GM23338 (cell line): ENCODE measurements around the gene MT1B. TPM values are rescaled to one million over a fixed set of nuclear protein-coding genes. Genes with fewer than 3 reads are reported as not detected.

Experiments
- ETS1 ChIP-seq: IDR thresholded peaks from 2 replicates; pipeline ENCODE4 v1.6.1; 2016; ENCODE audit warnings: antibody characterized with exemption
- EZH2phosphoT487 ChIP-seq: fragments of 200-600 bp; sonication (generic); IDR thresholded peaks from one replicate; pipeline ENCODE4 v1.8.1; 2018; ENCODE audit warnings: antibody characterized with exemption; ENCODE audit not compliant: unreplicated experiment
- JUNB ChIP-seq: IDR thresholded peaks from one replicate; pipeline ENCODE4 v1.6.1; 2016; ENCODE audit warnings: antibody characterized with exemption; ENCODE audit not compliant: unreplicated experiment
- polyA plus RNA-seq: library from polyadenylated mRNA; unstranded; fragments of >200 nt; fragmentation: Nextera tagmentation; extraction: Ambion mirVana; gene quantifications from 2 replicates; pipeline ENCODE4 v1.2.1, GENCODE V29; 2016
- total RNA-seq: library from RNA; depleted of rRNA; stranded (reverse); fragments of >200 nt; shearing (Covaris generic); gene quantifications from 2 replicates; pipeline ENCODE4 v1.2.3, GENCODE V29; 2014; rRNA removed

MT1B gene
- total and polyA plus RNA-seq, 2 experiments from 2014 or later = not detected

GRCh38 chr16:56701534-56701933, 49.8 kb downstream of the MT1B start (continued):
- no peak for TF ChIP-seq ETS1
- TF ChIP-seq EZH2phosphoT487 = no peak
- no peak for TF ChIP-seq JUNB

Other genes starting within 250 kb of the MT1B start
- gene AMFR, start 226.3 kb upstream of the MT1B start, total RNA-seq = 41.1 and 52.9 TPM in 2 replicates
- 9.0 and 10.7 TPM in 2 replicates for gene AMFR, start 226.3 kb upstream of the MT1B start, polyA plus RNA-seq
- gene NUDT21, start 200.6 kb upstream of the MT1B start, total RNA-seq = 132 and 151 TPM in 2 replicates
- 81.5 and 83.4 TPM in 2 replicates for gene NUDT21, start 200.6 kb upstream of the MT1B start, polyA plus RNA-seq
- gene OGFOD1, start 200.3 kb upstream of the MT1B start, total RNA-seq = 60.0 and 76.3 TPM in 2 replicates
- 63.9 and 74.5 TPM in 2 replicates for gene OGFOD1, start 200.3 kb upstream of the MT1B start, polyA plus RNA-seq
- 19.7 and 25.2 TPM in 2 replicates for gene BBS2, start 131.9 kb upstream of the MT1B start, total RNA-seq
- gene BBS2, start 131.9 kb upstream of the MT1B start, polyA plus RNA-seq = 11.4 and 13.7 TPM in 2 replicates
- not detected in 2 replicates for gene MT4, start 86.8 kb upstream of the MT1B start, total RNA-seq
- not detected in 2 replicates for gene MT4, start 86.8 kb upstream of the MT1B start, polyA plus RNA-seq
- not detected in 2 replicates for gene MT3, start 62.4 kb upstream of the MT1B start, total RNA-seq
- gene MT3, start 62.4 kb upstream of the MT1B start, polyA plus RNA-seq = not detected in 2 replicates
- 8.9 and 13.9 TPM in 2 replicates for gene MT2A, start 43.3 kb upstream of the MT1B start, total RNA-seq
- gene MT2A, start 43.3 kb upstream of the MT1B start, polyA plus RNA-seq = 243 and 267 TPM in 2 replicates
- gene MT1E, start 26.1 kb upstream of the MT1B start, total RNA-seq = 13.9 and 31.0 TPM in 2 replicates
- 121 and 133 TPM in 2 replicates for gene MT1E, start 26.1 kb upstream of the MT1B start, polyA plus RNA-seq
- gene MT1M, start 19.2 kb upstream of the MT1B start, total RNA-seq = 1.1 TPM in 1 of 2 replicates, not detected in the other
- 4.7 and 6.1 TPM in 2 replicates for gene MT1M, start 19.2 kb upstream of the MT1B start, polyA plus RNA-seq
- gene MT1A, start 13.2 kb upstream of the MT1B start, total RNA-seq = not detected in 2 replicates
- gene MT1A, start 13.2 kb upstream of the MT1B start, polyA plus RNA-seq = 1.6 and 2.5 TPM in 2 replicates
- gene MT1F, start 6.1 kb downstream of the MT1B start, total RNA-seq = 7.3 and 7.4 TPM in 2 replicates
- gene MT1F, start 6.1 kb downstream of the MT1B start, polyA plus RNA-seq = 107 and 118 TPM in 2 replicates
- 176 and 184 TPM in 2 replicates for gene MT1G, start 16.2 kb downstream of the MT1B start, total RNA-seq
- gene MT1G, start 16.2 kb downstream of the MT1B start, polyA plus RNA-seq = 1,014 and 1,104 TPM in 2 replicates
- gene MT1H, start 17.9 kb downstream of the MT1B start, total RNA-seq = 52.3 and 54.5 TPM in 2 replicates
- gene MT1H, start 17.9 kb downstream of the MT1B start, polyA plus RNA-seq = 425 and 442 TPM in 2 replicates
- gene MT1X, start 30.6 kb downstream of the MT1B start, total RNA-seq = 187 and 293 TPM in 2 replicates
- gene MT1X, start 30.6 kb downstream of the MT1B start, polyA plus RNA-seq = 942 and 1,099 TPM in 2 replicates
- 166 and 187 TPM in 2 replicates for gene NUP93, start 78.2 kb downstream of the MT1B start, total RNA-seq
- gene NUP93, start 78.2 kb downstream of the MT1B start, polyA plus RNA-seq = 139 and 144 TPM in 2 replicates
- not detected in 2 replicates for gene SLC12A3, start 213.3 kb downstream of the MT1B start, total RNA-seq
- not detected in 2 replicates for gene SLC12A3, start 213.3 kb downstream of the MT1B start, polyA plus RNA-seq